ENCODE measurements around the gene NELFE. TPM values are rescaled to one million over a fixed set of nuclear protein-coding genes. Genes with fewer than 3 reads are reported as not detected.

NELFE gene
- total RNA-seq, 1 donor from 2014 or later = 54.9 TPM

DNA sequence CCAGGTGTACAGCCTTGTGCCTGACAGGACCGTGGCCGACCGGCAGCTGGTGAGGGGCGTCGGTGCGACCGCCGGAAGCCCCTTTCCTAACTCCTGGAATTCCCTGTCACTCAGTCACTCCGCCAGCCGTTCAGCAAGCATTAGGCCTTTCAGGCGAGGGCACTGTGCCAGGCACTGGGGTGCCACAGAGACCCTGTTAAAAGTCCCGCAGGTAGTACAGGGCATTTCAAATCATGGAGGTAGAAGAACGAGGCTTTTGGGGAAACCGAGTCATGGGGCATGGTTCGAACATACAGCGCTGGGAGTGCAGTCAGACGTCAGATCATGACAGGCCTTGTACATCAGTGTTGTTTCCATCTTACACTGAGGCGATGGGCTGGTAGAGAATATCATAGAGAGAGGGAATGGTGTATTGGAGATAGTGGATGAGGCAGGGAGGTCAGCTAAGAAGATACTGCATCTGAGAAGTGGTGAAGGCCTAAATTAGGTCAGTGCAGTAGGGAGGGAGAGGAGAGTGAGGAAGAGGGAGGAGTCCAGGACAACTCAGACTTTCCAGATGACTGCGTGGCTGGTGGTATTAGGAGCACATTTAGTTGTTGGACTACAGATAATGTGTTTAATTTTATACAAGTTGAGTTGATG is 14.1 kb upstream of the NELFE start:
- peak; percentile 65 for DNase-seq (ENCODE audit: low spot score)

DNA sequence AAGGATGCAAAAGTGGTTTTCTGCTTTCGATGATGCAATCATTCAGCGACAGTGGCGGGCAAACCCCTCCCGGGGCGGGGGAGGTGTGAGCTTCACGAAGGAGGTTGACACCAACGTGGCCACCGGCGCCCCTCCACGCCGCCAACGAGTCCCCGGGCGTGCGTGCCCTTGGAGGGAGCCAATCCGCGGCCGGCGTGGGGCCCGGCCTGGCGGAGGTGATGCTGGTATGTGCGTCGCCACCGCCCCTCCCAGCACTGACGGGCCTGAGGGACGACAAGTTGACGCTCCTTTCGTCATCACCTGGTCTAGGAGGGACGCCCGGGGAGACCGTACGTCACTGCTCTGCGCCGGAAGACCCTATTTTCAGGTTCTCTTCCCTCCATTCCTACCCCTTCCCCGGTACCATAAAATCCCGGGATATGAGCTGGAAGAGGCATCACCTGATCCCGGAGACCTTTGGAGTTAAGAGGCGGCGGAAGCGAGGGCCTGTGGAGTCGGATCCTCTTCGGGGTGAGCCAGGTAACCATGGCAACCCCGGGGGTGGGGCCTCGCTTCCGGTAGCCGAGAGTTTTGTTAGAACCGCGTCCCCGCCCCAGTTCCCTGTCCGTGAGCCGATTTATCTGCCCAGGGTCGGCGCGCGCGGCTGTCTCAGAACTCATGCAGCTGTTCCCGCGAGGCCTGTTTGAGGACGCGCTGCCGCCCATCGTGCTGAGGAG is 13.4 kb upstream of the NELFE start, which contains the start of gene DXO:
DXO (minus strand) TSS at position 146 of the 716 bp plus-strand sequence. CDS start 463 bp downstream, outside the sequence.
- peak; percentile 99 for DNase-seq (ENCODE audit: low spot score)

DNA sequence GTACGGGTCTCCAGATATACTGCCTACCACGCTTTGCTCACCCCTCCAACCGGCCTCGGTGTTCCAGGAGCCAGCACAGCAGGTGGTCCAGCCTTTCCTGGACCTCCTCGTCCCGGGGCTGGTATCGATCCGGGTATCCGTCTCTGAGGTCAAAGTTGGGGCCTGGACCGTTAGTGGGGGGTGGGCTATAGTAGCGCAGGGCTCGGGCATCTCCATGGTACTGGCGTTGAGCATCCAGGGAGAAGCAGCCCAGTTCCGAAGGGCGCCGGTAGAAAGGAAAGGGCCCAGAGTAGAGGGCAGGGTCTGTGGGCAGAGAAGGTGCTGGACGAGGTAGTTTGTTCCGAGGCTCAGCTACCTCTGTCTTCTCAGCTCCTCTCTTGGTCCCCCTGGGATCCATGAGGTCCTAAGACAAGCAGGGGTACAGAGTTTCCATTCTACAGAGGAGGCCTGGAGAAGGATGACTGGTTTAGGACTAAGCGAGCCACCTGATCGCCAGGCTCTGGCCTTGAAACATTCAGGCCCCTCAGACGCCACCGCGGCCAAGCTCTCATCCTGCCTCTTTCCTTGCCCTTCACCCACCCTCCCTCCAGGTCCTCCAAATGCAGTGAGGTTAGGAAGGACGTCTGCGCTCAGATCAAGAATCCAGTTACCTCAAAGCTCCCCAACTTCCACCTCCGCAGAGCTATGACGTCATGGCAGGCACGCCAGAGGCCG is 12.7 kb upstream of the NELFE start:
- DNase-seq (ENCODE audit: low spot score) = peak; percentile 23

DNA sequence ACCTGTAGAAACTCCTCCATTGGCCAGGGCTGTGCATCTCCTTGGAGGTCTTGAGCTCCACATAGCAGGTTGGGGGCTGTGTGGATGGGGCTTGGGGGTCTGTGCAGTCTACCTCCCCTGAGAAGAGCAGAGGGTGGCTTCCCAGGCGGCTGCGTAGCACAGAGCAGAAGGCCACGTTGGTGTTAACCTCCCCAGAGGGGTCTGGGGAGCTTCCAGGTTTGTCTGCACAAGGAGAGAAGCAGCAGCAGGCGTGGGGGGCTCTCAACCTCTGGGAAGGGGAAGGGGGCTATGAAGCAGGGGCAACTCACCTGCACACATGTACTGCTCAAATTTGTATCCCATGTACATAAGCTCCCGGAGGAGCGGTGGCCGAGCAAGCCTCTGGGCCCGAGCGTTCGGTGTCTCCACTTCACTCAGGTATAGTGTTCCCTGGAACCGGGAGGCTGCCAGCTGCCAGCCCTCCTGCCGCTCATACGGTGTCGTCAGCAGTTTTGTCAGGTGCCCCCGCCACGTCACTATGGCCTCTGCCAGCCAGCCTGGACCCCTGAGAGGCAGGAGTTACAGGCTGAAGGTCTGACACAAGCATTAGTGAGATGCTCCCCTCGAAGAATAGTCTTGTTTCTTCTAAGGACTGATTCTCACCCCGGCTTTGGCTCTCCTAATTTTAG is 12.0 kb upstream of the NELFE start:
- DNase-seq (ENCODE audit: low spot score) = no peak

DNA sequence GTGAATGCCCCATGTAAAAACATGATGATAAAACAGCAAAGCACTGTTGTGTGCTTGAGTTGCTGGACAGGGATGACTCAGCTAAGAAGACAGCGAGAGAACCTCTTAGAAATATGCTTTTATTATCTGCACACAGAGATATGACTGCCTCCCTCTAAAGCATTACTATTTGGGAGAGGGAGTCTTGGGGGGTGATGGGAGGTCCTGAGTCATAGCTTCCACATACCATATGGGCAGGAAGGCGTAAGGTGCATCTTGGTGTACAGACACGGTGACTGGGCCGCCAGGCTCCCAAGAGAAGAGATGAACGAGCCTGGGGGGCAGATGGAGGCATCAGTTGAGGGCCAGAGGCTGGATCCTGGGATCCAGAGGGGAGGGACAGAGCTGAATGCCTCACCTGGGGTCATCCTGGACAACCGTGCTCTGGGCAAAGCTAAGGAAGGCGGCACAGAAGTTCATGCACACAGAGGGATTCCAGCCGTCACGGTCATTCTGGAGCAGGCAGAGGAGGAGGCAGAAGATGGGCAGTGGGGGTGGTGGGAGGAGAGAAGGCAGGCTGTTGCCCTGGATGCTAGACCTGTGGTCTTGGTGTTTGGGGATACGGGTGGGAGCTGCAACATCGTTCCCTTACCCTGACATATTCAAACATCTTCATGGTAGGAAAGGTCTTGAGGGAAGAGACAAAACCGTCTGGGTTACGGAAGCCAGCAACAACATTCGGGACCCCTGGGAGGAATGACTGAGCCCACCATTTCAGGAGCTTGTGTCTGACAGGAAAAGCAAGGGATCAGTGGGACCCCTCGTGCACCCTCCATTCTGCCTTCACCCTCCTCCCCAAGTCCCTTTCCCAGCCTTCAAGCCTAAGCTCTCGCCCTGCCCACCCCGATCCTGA is 11.2 kb upstream of the NELFE start:
- no peak for DNase-seq (ENCODE audit: low spot score)

DNA sequence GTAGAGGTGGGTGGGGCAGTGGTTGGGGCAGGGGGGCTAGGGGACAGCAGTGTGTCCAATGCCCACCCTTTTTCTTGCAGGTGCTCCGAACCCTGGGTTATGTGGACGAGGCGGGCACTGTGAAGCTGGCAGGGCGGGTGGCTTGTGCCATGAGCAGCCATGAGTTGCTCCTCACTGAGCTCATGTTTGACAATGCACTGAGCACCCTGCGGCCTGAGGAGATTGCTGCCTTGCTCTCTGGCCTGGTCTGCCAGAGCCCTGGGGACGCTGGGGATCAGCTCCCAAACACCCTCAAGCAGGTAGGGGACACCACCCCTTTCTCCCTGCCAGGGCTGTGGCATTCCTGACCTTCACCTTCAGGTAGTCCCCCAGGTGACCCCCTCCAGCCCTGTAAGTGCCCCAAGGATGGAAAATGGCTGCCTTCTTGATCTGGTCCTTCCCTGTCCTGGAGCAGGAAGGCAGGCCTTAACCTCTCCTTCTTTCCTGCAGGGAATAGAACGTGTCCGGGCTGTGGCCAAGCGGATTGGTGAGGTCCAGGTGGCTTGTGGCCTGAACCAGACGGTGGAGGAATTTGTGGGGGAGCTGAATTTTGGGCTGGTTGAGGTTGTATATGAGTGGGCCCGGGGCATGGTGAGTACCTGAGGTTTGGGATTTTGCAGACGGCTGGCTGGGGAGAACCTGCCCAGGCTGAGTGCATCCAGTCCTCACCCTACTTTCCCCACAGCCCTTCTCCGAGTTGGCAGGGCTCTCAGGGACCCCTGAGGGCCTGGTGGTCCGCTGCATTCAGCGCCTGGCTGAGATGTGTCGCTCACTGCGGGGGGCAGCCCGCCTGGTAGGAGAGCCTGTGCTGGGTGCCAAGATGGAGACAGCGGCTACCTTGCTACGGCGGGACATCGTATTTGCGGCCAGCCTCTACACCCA is 10.3 kb upstream of the NELFE start:
- no peak for DNase-seq (ENCODE audit: low spot score)

DNA sequence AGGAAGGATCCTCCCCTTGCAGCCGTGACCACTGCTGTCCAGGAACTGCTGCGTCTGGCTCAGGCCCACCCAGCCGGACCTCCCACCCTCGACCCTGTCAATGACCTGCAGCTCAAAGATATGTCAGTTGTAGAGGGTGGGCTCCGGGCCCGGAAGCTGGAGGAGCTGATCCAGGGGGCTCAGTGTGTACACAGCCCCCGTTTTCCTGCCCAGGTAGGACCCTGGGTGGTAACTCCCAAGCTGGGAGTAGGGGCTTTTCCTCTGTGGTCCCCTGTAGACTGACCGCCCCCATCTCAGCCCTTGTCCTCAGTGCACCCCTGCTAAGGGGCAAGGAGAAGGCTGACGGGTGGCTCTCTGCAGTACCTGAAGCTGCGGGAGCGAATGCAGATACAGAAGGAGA is 9.6 kb upstream of the NELFE start:
- DNase-seq (ENCODE audit: low spot score) = no peak

DNA sequence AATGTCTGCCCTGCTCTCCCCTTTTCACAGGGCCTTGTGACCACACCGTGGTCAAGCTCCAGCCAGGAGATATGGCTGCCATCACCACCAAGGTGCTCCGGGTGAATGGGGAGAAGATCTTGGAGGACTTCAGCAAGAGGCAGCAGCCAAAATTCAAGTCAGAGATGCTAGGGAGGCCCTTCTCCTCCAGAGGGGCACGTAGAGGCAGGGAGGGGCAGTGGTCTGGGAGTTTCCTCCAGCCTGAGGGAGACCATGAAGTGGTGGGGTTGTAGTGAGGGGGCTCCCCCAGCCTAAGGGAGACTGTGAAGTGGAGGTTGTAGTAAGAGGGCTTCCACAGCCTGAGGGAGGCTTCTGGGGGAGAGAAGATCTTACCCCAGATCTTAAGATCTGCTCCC is 9.2 kb upstream of the NELFE start:
- no peak for DNase-seq (ENCODE audit: low spot score)

DNA sequence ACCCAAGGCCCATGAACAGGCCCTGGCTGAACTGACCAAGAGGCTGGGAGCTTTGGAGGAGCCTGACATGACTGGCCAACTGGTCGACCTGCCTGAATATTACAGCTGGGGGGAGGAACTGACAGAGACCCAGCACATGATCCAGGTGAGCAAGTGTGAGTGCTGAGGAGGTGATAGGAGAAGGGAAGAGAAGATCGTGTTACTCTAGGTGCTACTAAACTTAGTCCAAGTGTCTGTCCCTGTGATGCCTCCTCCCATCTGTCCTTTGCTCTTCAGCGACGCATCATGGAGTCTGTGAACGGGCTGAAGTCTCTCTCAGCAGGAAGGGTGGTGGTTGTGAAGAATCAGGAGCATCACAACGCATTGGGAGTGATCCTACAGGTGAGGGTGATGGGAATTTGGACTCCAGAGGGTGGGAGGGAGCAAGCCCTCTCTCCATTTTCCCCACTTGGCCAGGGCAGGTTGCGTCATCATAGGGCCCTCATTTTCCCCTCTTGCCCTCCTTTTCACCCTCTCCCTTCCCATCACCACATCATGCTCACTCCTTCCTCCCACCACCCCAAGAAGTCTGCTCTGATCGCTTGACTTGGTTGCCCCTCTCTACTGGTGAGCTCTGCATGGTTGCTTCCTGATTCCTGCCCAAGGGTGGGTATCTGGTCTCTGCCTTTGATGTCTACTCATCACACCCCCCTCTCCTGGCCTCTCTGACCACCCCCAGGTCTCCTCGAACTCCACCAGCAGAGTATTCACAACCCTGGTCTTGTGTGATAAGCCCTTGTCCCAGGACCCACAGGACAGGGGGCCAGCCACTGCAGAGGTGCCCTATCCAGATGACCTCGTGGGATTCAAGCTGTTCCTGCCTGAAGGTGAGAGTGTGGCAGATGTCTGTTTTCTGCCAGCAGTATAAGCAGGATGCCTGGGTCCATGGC is 8.5 kb upstream of the NELFE start:
- no peak for DNase-seq (ENCODE audit: low spot score)

DNA sequence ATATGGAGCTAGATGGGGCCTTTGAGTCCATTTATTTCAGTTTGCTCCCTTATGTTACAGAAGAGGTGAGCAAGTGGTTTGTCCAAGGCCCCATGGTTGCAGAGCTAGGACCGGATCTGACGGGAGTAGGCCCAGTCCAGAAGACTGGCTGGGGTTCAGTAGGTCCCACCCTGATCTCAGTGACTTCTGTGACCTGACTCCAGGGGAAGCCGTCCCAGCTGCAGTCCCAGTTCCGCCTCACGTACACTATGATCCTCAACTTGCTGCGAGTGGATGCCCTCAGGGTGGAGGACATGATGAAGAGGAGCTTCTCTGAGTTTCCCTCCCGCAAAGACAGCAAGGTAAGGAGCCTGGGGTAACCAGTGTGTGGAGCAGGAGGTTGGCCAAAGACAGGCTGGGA is 7.7 kb upstream of the NELFE start:
- no peak for DNase-seq (ENCODE audit: low spot score)

DNA sequence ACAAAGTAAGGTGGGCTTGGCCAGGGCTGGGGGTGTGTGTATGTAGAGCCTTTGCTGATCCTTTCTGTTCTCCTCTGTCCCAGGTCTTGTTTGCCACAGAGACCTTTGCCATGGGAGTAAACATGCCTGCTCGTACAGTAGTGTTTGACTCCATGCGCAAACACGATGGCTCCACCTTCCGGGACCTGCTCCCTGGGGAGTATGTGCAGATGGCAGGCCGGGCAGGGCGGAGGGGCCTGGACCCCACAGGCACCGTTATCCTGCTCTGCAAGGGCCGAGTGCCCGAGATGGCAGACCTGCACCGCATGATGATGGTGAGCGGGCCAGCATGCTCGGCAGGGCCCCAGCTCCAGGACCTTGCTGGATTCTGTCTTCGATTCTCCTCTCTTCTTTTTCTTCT is 6.9 kb upstream of the NELFE start:
- no peak for DNase-seq (ENCODE audit: low spot score)

DNA sequence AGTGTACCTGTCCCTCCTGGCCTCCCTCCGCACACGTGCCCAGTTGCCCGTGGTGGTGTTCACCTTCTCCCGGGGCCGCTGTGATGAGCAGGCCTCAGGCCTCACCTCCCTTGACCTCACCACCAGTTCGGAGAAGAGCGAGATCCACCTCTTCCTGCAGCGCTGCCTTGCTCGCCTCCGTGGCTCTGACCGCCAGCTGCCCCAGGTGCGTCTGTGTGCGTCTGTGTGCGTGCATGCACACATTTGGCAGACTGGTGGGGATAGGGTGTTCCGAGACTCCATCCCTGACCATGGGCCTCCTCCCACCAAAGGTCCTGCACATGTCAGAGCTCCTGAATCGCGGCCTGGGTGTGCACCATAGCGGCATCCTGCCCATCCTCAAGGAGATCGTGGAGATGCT is 5.2 kb upstream of the NELFE start:
- DNase-seq (ENCODE audit: low spot score) = no peak

DNA sequence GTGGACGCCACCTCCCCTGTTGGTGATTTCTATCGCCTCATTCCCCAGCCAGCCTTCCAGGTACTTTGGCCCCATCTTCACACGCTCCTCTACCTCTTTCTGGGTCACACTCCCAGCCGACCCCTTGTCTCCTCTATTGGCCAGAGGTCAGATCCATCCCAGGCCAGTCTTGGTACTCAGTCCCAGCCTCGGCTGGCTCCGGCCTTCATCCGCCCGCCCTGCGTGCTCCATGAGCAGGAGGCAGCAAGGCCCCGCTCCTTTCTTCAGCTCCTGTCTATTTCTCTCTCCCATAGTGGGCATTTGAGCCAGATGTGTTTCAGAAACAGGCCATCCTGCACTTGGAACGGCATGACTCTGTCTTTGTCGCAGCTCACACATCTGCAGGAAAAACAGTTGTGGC is 2.8 kb upstream of the NELFE start:
- DNase-seq (ENCODE audit: low spot score) = no peak

DNA sequence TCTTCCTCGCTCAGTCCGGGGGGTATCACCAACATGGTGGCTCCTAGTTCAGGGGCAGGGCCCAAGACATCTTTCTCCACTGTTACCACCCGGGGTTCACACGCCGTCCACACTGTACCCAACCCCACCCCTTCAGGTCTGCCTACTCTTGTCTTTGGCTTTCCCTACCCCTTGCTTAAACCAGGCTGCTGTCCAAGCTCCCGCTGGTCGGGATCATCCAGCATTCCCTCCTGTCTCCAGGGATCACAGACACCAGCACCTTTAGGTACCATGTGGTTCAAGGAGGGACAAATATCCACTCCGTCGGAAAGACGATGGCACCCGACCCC is 395 bp downstream of the NELFE start:
- no peak for DNase-seq (ENCODE audit: low spot score)

DNA sequence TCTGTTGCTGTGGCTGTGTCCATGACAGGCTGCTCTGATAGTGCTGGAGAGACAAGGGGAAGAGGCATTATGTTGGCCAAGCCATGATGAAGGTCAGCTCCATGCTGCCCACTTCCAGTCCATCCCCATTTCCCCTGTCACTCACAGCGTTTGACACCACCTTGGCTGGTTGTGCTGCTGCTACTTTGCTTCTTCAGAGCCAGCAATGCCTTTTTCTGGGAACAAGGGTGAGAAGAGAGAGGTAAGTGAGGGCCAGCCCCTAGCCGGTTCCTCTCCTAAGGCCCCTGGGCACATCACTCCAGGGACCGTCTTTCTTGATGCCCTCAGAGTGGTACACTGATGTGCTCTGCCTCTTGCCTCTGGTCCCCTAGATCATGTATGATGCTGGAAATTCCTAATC is 2.0 kb downstream of the NELFE start:
- DNase-seq (ENCODE audit: low spot score) = no peak

DNA sequence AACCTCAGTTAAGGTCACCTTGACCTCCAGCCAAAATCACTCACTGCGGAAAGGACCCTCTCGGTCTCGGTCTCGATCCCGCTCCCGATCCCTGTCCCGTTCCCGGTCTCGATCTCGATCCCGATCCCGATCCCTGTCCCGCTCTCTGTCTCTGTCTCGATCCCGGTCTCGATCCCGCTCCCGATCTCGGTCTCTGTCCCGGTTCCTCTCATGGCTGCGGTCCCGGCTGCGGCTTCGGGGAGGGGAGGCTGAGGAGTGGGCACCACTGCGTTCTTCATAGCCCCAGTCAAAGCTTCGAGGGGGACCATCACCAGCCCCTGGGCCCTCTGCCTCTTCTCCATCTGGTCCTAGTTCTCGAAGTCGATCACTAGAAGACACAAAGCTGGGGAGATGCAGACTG is 4.3 kb downstream of the NELFE start:
- DNase-seq (ENCODE audit: low spot score) = no peak

DNA sequence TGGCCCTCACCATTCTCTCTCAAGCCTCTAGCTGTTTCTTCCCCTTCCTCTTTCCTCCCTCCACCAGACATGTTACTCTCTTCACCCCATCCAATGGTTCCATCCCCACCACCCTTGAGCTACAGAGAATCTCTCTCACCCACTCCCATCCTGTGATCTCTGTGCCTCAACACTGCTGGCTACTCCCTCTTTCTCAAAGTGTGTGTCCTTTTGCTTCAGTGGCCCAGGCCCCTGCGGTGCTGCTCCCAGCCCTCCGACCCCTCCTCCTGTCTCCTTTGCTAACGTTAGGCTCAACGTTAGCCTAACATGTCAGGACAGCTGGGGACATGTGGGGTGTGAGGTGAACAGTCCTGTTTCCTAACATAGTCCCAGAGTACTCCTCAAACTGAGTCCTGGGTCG is 5.9 kb downstream of the NELFE start:
- no peak for DNase-seq (ENCODE audit: low spot score)

DNA sequence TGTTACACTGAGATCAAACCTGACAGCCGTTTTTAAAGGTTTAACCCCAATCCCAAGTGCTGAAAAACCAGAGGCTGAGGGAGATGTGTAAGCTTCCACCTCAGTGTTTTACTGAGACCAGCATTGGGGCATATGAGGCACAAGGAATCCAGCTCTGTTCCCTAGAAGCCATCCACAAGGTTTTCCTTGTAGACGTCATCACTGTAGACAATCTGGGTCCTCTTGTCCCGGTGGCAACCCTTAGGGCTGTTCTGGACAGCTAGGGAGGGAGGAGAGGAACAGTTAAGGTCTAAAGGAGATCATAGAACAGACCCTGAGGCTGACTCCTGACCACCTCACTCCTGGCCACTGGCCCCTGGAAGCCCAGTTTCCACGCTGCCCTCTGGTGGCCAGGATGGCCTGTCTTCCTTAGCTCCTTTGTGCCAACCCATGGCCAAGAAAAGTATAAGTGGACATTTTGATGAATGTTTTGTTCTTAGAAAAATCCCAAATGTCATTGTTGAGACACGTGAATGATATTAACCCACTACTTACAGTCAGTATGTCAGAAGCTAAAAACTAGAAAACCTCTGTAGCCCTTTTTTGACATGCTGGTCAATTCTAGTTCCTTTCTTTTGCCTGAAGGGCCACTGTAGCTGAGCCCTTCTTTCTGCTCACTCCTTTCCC is 6.5 kb downstream of the NELFE start:
- no peak for DNase-seq (ENCODE audit: low spot score)
